ENCODE results near the gene PMCH. TPM values are rescaled to one million over a fixed set of nuclear protein-coding genes. Genes with fewer than 3 reads are reported as not detected.
"Not testable (repeated sequence)": the region's sequence is repeated elsewhere in the genome, so short reads cannot be mapped to it uniquely, and the experiment has no call there.

Gene PMCH
- total RNA-seq, 4 donors from 2014 or later: not detected

GRCh38 chr12:102169922-102170621 is 27.6 kb downstream of the PMCH start:
- TF ChIP-seq EP300 (IDR thresholded peaks at IDR 0.05) (no peak), CTCF (IDR thresholded peaks at IDR 0.05) (no peak)
- Histone ChIP-seq H3K36me3 (no peaks in the 10 kb centered on the region), H3K27me3 (no peaks in the 10 kb centered on the region), H3K27ac (no peak overlapping the region), H3K4me3 (no peak overlapping the region), H3K9me3 (no peaks in the 10 kb centered on the region), H3K4me1 (no peaks in the 10 kb centered on the region)
- no peak for DNase-seq (ENCODE audit: low spot score in 2 of 2)
- 98% methylated on average over 2 of the region's 2 CpGs for WGBS

- Histone ChIP-seq H3K27ac (no peak overlapping the region), H3K36me3 (no peaks in the 10 kb centered on the region), H3K4me1 (no peaks in the 10 kb centered on the region), H3K27me3 (no peaks in the 10 kb centered on the region), H3K4me3 (no peak overlapping the region), H3K9me3 (no peaks in the 10 kb centered on the region)
- no peak for DNase-seq (ENCODE audit: low spot score in 2 of 2)
- no peak for TF ChIP-seq CTCF (IDR thresholded peaks at IDR 0.05)
- TF ChIP-seq POLR2A (IDR thresholded peaks at IDR 0.05): no peak
- TF ChIP-seq POLR2AphosphoS5 (IDR thresholded peaks at IDR 0.05): no peak
- TF ChIP-seq EP300 (IDR thresholded peaks at IDR 0.05): no peak
These were observed 29.6 kb downstream of the PMCH start for GRCh38 chr12:102167821-102168604.

GRCh38 chr12:102163383-102163782 is 34.2 kb downstream of the PMCH start:
- TF ChIP-seq POLR2A (IDR thresholded peaks at IDR 0.05): no peak
- TF ChIP-seq EP300 (IDR thresholded peaks at IDR 0.05): no peak
- TF ChIP-seq POLR2AphosphoS5 (IDR thresholded peaks at IDR 0.05): no peak
- no peak for TF ChIP-seq CTCF (IDR thresholded peaks at IDR 0.05)
- H3K27me3 ChIP-seq: no peaks in the 10 kb centered on the region
- WGBS: 100% methylated on average over 1 of the region's 1 CpG
- H3K4me1 ChIP-seq: no peaks in the 10 kb centered on the region
- H3K4me3 ChIP-seq: no peak overlapping the region
- no peaks in the 10 kb centered on the region for H3K36me3 ChIP-seq
- no peak for DNase-seq (ENCODE audit: low spot score in 2 of 2)
- no peak overlapping the region for H3K27ac ChIP-seq
- H3K9me3 ChIP-seq: no peaks in the 10 kb centered on the region

- not testable (repeated sequence) for H3K4me1 ChIP-seq; H3K27ac ChIP-seq; H3K36me3 ChIP-seq; H3K27me3 ChIP-seq; H3K9me3 ChIP-seq; H3K4me3 ChIP-seq; DNase-seq (ENCODE audit: low spot score in 2 of 2)
- WGBS: 90% methylated on average over 3 of the region's 3 CpGs
These were observed 42.4 kb downstream of the PMCH start for GRCh38 chr12:102155206-102155605.

GRCh38 chr12:102147062-102147587 is 50.5 kb downstream of the PMCH start:
- H3K36me3 ChIP-seq; H3K27me3 ChIP-seq; H3K27ac ChIP-seq; H3K4me1 ChIP-seq; H3K9me3 ChIP-seq; DNase-seq (ENCODE audit: low spot score in 2 of 2); H3K4me3 ChIP-seq: not testable (repeated sequence)
- 99% methylated on average over 4 of the region's 4 CpGs for WGBS

Other genes starting within 250 kb of the PMCH start
- gene WASHC3, start 135.8 kb downstream of the PMCH start, total RNA-seq: 10 to 100 TPM; 39.7 to 63.1 (median 55.0) TPM
- gene NUP37, start 77.7 kb downstream of the PMCH start, total RNA-seq: 10 to 100 TPM; 13.8 to 22.1 (median 19.1) TPM
- gene PARPBP, start 77.7 kb downstream of the PMCH start, total RNA-seq: 1 to 10 TPM; 2.8 to 5.7 (median 4.0) TPM